ENCODE measurements around the gene WASF1.
"Not testable (repeated sequence)": the region's sequence is repeated elsewhere in the genome, so short reads cannot be mapped to it uniquely, and the experiment has no call there.

The WASF1 gene

GRCh38 chr6:110125361-110125760 lies 54.1 kb downstream of the WASF1 start:
- H3K9me3 ChIP-seq (ENCODE audit: control insufficient read depth, insufficient read depth, low read length): no peaks in the 10 kb centered on the region
- no peak for DNase-seq (ENCODE audit: low read depth, low spot score)
- H3K36me3 ChIP-seq (ENCODE audit: control insufficient read depth, insufficient read depth, low read length): no peaks in the 10 kb centered on the region
- no peaks in the 10 kb centered on the region for H3K27me3 ChIP-seq (ENCODE audit: control insufficient read depth, insufficient read depth, low read length)
- no peaks in the 10 kb centered on the region; the same call in 1 of the 2 replicates for H3K4me1 ChIP-seq (ENCODE audit: control insufficient read depth, insufficient read depth, low read length)
- no peak overlapping the region for H3K4me3 ChIP-seq (ENCODE audit: low read length)
- H3K27ac ChIP-seq (ENCODE audit: low read length): no peak overlapping the region

GRCh38 chr6:110121655-110122054 lies 57.8 kb downstream of the WASF1 start:
- H3K27ac ChIP-seq (ENCODE audit: low read length); DNase-seq (ENCODE audit: low read depth, low spot score); H3K27me3 ChIP-seq (ENCODE audit: control insufficient read depth, insufficient read depth, low read length); H3K9me3 ChIP-seq (ENCODE audit: control insufficient read depth, insufficient read depth, low read length); H3K36me3 ChIP-seq (ENCODE audit: control insufficient read depth, insufficient read depth, low read length); H3K4me3 ChIP-seq (ENCODE audit: low read length); H3K4me1 ChIP-seq (ENCODE audit: control insufficient read depth, insufficient read depth, low read length): not testable (repeated sequence)
- WGBS (ENCODE audit: insufficient coverage, insufficient read length): no CpG with 5 or more reads among the region's 4 CpGs

- no peak overlapping the region for H3K27ac ChIP-seq (ENCODE audit: low read length)
- H3K4me1 ChIP-seq (ENCODE audit: control insufficient read depth, insufficient read depth, low read length): peaks cover 2% of the 10 kb centered on the region; the same call in 1 of the 2 replicates
- H3K27me3 ChIP-seq (ENCODE audit: control insufficient read depth, insufficient read depth, low read length): no peaks in the 10 kb centered on the region
- H3K4me3 ChIP-seq (ENCODE audit: low read length): no peak overlapping the region
- WGBS (ENCODE audit: insufficient coverage, insufficient read length): no CpG with 5 or more reads among the region's 8 CpGs
- no peaks in the 10 kb centered on the region for H3K36me3 ChIP-seq (ENCODE audit: control insufficient read depth, insufficient read depth, low read length)
- no peaks in the 10 kb centered on the region for H3K9me3 ChIP-seq (ENCODE audit: control insufficient read depth, insufficient read depth, low read length)
- no peak for DNase-seq (ENCODE audit: low read depth, low spot score)
Observed at GRCh38 chr6:110116258-110116657, 63.2 kb downstream of the WASF1 start.

GRCh38 chr6:110114004-110114403 lies 65.5 kb downstream of the WASF1 start:
- Histone ChIP-seq H3K9me3 (ENCODE audit: control insufficient read depth, insufficient read depth, low read length) (no peaks in the 10 kb centered on the region), H3K36me3 (ENCODE audit: control insufficient read depth, insufficient read depth, low read length) (no peaks in the 10 kb centered on the region), H3K27me3 (ENCODE audit: control insufficient read depth, insufficient read depth, low read length) (no peaks in the 10 kb centered on the region), H3K4me1 (ENCODE audit: control insufficient read depth, insufficient read depth, low read length) (peaks cover 2% of the 10 kb centered on the region; the same call in 1 of the 2 replicates), H3K4me3 (ENCODE audit: low read length) (no peak overlapping the region), H3K27ac (ENCODE audit: low read length) (no peak overlapping the region)
- no peak for DNase-seq (ENCODE audit: low read depth, low spot score)

GRCh38 chr6:110105296-110105695 lies 74.2 kb downstream of the WASF1 start:
- Histone ChIP-seq H3K9me3 (ENCODE audit: control insufficient read depth, insufficient read depth, low read length) (no peaks in the 10 kb centered on the region), H3K4me3 (ENCODE audit: low read length) (no peak overlapping the region), H3K4me1 (ENCODE audit: control insufficient read depth, insufficient read depth, low read length) (no peaks in the 10 kb centered on the region), H3K36me3 (ENCODE audit: control insufficient read depth, insufficient read depth, low read length) (0 out of 2 replicates have a peak, but pooled peaks cover 4% of the 10 kb centered on the region), H3K27ac (ENCODE audit: low read length) (no peak overlapping the region), H3K27me3 (ENCODE audit: control insufficient read depth, insufficient read depth, low read length) (no peaks in the 10 kb centered on the region)
- no peak for DNase-seq (ENCODE audit: low read depth, low spot score)
- WGBS (ENCODE audit: insufficient coverage, insufficient read length): no CpG with 5 or more reads among the region's 4 CpGs

- H3K36me3 ChIP-seq (ENCODE audit: control insufficient read depth, insufficient read depth, low read length): 0 out of 2 replicates have a peak, but pooled peaks cover 4% of the 10 kb centered on the region
- no CpG with 5 or more reads among the region's 4 CpGs for WGBS (ENCODE audit: insufficient coverage, insufficient read length)
- H3K9me3 ChIP-seq (ENCODE audit: control insufficient read depth, insufficient read depth, low read length): no peaks in the 10 kb centered on the region
- no peak overlapping the region for H3K4me3 ChIP-seq (ENCODE audit: low read length)
- no peak overlapping the region for H3K27ac ChIP-seq (ENCODE audit: low read length)
- no peaks in the 10 kb centered on the region for H3K4me1 ChIP-seq (ENCODE audit: control insufficient read depth, insufficient read depth, low read length)
- H3K27me3 ChIP-seq (ENCODE audit: control insufficient read depth, insufficient read depth, low read length): no peaks in the 10 kb centered on the region
- no peak for DNase-seq (ENCODE audit: low read depth, low spot score)
Observed at GRCh38 chr6:110103260-110103659, 76.2 kb downstream of the WASF1 start.

- Histone ChIP-seq H3K4me1 (ENCODE audit: control insufficient read depth, insufficient read depth, low read length) (no peaks in the 10 kb centered on the region), H3K9me3 (ENCODE audit: control insufficient read depth, insufficient read depth, low read length) (no peaks in the 10 kb centered on the region), H3K36me3 (ENCODE audit: control insufficient read depth, insufficient read depth, low read length) (0 out of 2 replicates have a peak, but pooled peaks cover 4% of the 10 kb centered on the region), H3K4me3 (ENCODE audit: low read length) (no peak overlapping the region), H3K27me3 (ENCODE audit: control insufficient read depth, insufficient read depth, low read length) (no peaks in the 10 kb centered on the region), H3K27ac (ENCODE audit: low read length) (no peak overlapping the region)
- DNase-seq (ENCODE audit: low read depth, low spot score): no peak
Observed at GRCh38 chr6:110102411-110102810, 77.1 kb downstream of the WASF1 start.

- H3K27me3 ChIP-seq (ENCODE audit: control insufficient read depth, insufficient read depth, low read length): no peaks in the 10 kb centered on the region
- DNase-seq (ENCODE audit: low read depth, low spot score): no peak
- no peaks in the 10 kb centered on the region for H3K9me3 ChIP-seq (ENCODE audit: control insufficient read depth, insufficient read depth, low read length)
- no peaks in the 10 kb centered on the region for H3K4me1 ChIP-seq (ENCODE audit: control insufficient read depth, insufficient read depth, low read length)
- H3K36me3 ChIP-seq (ENCODE audit: control insufficient read depth, insufficient read depth, low read length): 0 out of 2 replicates have a peak, but pooled peaks cover 4% of the 10 kb centered on the region
- no peak overlapping the region for H3K4me3 ChIP-seq (ENCODE audit: low read length)
- no peak overlapping the region for H3K27ac ChIP-seq (ENCODE audit: low read length)
- no CpG with 5 or more reads among the region's 1 CpG for WGBS (ENCODE audit: insufficient coverage, insufficient read length)
Observed at GRCh38 chr6:110101885-110102284, 77.6 kb downstream of the WASF1 start.

- H3K4me1 ChIP-seq (ENCODE audit: control insufficient read depth, insufficient read depth, low read length): no peaks in the 10 kb centered on the region
Observed at GRCh38 chr6:110098511-110099116, 80.9 kb downstream of the WASF1 start.

GRCh38 chr6:110097443-110097842 lies 82.0 kb downstream of the WASF1 start:
- Histone ChIP-seq H3K9me3 (ENCODE audit: control insufficient read depth, insufficient read depth, low read length) (no peaks in the 10 kb centered on the region), H3K27me3 (ENCODE audit: control insufficient read depth, insufficient read depth, low read length) (no peaks in the 10 kb centered on the region), H3K4me3 (ENCODE audit: low read length) (no peak overlapping the region), H3K36me3 (ENCODE audit: control insufficient read depth, insufficient read depth, low read length) (0 out of 2 replicates have a peak, but pooled peaks cover 4% of the 10 kb centered on the region), H3K4me1 (ENCODE audit: control insufficient read depth, insufficient read depth, low read length) (no peaks in the 10 kb centered on the region), H3K27ac (ENCODE audit: low read length) (no peak overlapping the region)
- DNase-seq (ENCODE audit: low read depth, low spot score): no peak
- no CpG with 5 or more reads among the region's 3 CpGs for WGBS (ENCODE audit: insufficient coverage, insufficient read length)

More at GRCh38 chr6:110098511-110099116, 80.9 kb downstream of the WASF1 start:
- 0 out of 2 replicates have a peak, but pooled peaks cover 4% of the 10 kb centered on the region for H3K36me3 ChIP-seq (ENCODE audit: control insufficient read depth, insufficient read depth, low read length)
- DNase-seq (ENCODE audit: low read depth, low spot score): no peak
- H3K4me3 ChIP-seq (ENCODE audit: low read length): no peak overlapping the region
- no peak overlapping the region for H3K27ac ChIP-seq (ENCODE audit: low read length)
- no peaks in the 10 kb centered on the region for H3K9me3 ChIP-seq (ENCODE audit: control insufficient read depth, insufficient read depth, low read length)
- no CpG with 5 or more reads among the region's 7 CpGs for WGBS (ENCODE audit: insufficient coverage, insufficient read length)
- H3K27me3 ChIP-seq (ENCODE audit: control insufficient read depth, insufficient read depth, low read length): no peaks in the 10 kb centered on the region

- no peak for DNase-seq (ENCODE audit: low read depth, low spot score)
- H3K4me3 ChIP-seq (ENCODE audit: low read length): no peak overlapping the region
- 100% methylated on average over 1 of the region's 1 CpG for WGBS (ENCODE audit: insufficient coverage, insufficient read length)
Observed at GRCh38 chr6:110095935-110096334, 83.5 kb downstream of the WASF1 start.

More at GRCh38 chr6:110095935-110096334, 83.5 kb downstream of the WASF1 start:
- Histone ChIP-seq H3K36me3 (ENCODE audit: control insufficient read depth, insufficient read depth, low read length) (no peaks in the 10 kb centered on the region), H3K27me3 (ENCODE audit: control insufficient read depth, insufficient read depth, low read length) (no peaks in the 10 kb centered on the region), H3K27ac (ENCODE audit: low read length) (no peak overlapping the region), H3K9me3 (ENCODE audit: control insufficient read depth, insufficient read depth, low read length) (no peaks in the 10 kb centered on the region), H3K4me1 (ENCODE audit: control insufficient read depth, insufficient read depth, low read length) (no peaks in the 10 kb centered on the region)
